Stimulated activated naive CD8-positive, alpha-beta T cell treated with anti-CD3 and anti-CD28 coated beads, Interleukin-15, amount 100 ng/mL, for 72 hours (primary cell): Measurements from ENCODE around the gene SLC24A4.

ENCODE experiments used
- ATAC-seq: fragments of 150-1000 bp; cut with Tn5 transposase; 2 replicates; pipeline ENCODE4 v1.10.0; 2021; ENCODE audit warnings: mild to moderate bottlenecking, moderate library complexity
- DNase-seq, 2 donors: peaks; one replicate each; pipeline ENCODE4 v3.0.0; 2021 to 2022
- H3K27ac Mint-ChIP-seq, 2 donors: one replicate each; pipeline ENCODE4 v1.8.0; 2022; ENCODE audit warnings: mild to moderate bottlenecking in 2 of 2, mixed read lengths in 2 of 2, moderate library complexity in 2 of 2
- H3K27me3 Mint-ChIP-seq: one replicate; pipeline ENCODE4 v1.8.0; 2022; ENCODE audit warnings: mixed read lengths
- H3K4me1 Mint-ChIP-seq: one replicate; pipeline ENCODE4 v1.8.0; 2022; ENCODE audit warnings: mild to moderate bottlenecking, mixed read lengths
- H3K4me3 Mint-ChIP-seq, 2 donors: one replicate each; pipeline ENCODE4 v1.8.0; 2022; ENCODE audit warnings: mild to moderate bottlenecking in 2 of 2, mixed read lengths in 2 of 2, moderate library complexity in 1 of 2
- H3K9me3 Mint-ChIP-seq, 2 donors: one replicate each; pipeline ENCODE4 v1.8.0; 2022; ENCODE audit warnings: mixed read lengths in 2 of 2

Gene SLC24A4

DNA sequence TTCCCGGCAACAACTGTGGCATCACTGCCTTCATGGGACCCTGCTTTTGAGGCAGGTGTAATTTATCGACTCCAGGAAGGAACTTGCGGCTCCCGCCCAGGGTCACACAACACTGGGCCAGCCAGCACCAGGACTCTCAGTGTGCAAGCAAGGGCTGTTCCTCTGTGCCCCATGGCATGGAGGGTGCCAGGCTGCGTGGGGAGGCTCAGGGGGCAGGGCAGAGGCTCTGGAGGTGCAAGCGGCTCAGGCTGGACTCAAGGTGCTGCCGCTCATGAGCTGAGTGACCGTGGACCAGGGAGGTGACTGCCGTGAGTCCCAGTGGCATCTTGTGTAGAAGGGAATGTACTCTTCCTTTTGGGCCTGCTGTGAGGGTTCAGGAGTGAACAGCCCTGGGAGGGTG is 57.6 kb downstream of the SLC24A4 start:
- ATAC-seq: no peak
- H3K9me3 Mint-ChIP-seq: peaks cover 0 to 5% of the 10 kb centered on the region in 2 donors
- no peak for DNase-seq
- no peaks in the 10 kb centered on the region for H3K27me3 Mint-ChIP-seq
- no peak overlapping the region for H3K27ac Mint-ChIP-seq
- H3K4me1 Mint-ChIP-seq: no peaks in the 10 kb centered on the region
- H3K4me3 Mint-ChIP-seq: no peak overlapping the region

DNA sequence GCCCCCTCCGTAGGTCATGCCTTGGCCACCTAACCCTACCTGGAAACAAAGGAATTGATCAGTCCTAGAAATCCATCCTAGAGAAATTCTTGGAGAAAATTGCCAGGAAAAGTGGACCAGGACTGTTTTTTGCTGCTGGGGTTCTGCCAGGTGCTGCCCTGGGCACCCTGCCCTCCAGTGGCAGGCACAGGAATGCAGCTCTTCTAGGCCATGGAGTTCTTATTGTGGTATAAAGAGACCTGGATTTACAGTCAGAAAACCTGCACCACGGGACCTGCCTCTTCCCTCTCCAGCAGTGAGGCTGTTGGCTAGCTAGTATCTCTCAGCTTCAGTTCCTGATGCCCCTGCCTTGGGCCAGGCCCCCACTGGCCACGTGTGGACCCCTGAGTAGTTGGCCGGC is 59.7 kb downstream of the SLC24A4 start:
- peaks cover 0 to 5% of the 10 kb centered on the region in 2 donors for H3K9me3 Mint-ChIP-seq
- H3K4me3 Mint-ChIP-seq: no peak overlapping the region
- H3K27ac Mint-ChIP-seq: no peak overlapping the region
- DNase-seq (no peak), ATAC-seq (no peak)
- H3K4me1 Mint-ChIP-seq: no peaks in the 10 kb centered on the region
- no peaks in the 10 kb centered on the region for H3K27me3 Mint-ChIP-seq

DNA sequence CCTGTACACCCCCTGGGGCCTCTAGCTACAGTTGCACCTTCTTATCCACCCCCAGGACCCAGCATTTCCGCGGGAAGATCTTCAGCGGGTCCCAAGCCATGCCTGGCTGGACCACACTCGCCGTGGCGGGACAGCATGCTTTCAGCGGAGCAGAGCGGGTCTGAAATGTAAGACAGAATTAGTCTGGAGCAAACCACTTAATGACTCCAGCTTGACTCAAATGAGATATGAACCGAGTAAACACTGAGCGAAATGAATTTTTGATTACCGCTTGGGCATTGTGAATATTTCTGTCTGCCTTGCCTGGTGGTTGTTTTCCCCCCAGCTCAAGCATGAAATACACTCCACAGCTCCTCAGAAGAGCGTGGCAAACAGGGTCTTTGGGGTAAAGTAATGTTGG is 60.8 kb downstream of the SLC24A4 start:
- ATAC-seq (no peak), DNase-seq (no peak)
- H3K4me1 Mint-ChIP-seq: no peaks in the 10 kb centered on the region
- H3K4me3 Mint-ChIP-seq: no peak overlapping the region
- H3K27ac Mint-ChIP-seq: no peak overlapping the region
- no peaks in the 10 kb centered on the region for H3K9me3 Mint-ChIP-seq
- no peaks in the 10 kb centered on the region for H3K27me3 Mint-ChIP-seq

DNA sequence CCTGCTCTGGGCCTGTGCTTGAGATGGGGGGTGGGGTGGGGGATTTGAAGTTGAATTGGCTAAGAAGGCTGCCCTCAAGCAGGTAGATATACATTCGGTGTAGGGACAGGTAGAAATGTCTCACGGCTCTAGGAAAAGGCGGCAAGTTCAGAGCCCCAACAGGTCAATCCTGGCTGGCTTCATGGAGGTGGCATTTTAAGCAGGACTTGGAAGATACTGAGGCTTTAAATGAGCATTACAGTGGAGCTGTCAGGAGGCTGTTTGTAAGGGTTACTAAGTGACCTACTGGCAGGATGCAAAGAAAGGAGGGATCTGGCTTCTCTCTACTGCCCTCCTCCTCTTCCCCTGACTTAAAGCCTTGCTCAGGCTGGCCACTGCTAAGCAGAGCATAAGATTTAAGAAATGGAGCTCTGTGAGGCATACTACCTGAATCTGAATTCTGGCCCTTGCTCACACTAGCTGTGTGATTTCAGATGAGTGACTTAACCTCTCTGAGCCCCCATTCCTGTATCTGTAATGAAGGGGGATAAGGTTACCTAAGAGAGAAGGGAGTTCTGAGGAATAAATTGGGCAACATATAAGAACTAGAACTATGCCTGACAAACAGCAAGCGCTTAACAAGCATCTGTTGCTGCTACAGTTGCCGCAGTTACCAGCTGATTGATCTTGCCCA is 61.6 kb downstream of the SLC24A4 start:
- Mint-ChIP-seq H3K4me1 (peaks cover 3% of the 10 kb centered on the region), H3K27ac (peak overlapping the region in 1 of 2 donors; percentile 34), H3K4me3 (no peak overlapping the region), H3K9me3 (no peaks in the 10 kb centered on the region), H3K27me3 (no peaks in the 10 kb centered on the region)
- no peak for ATAC-seq
- no peak for DNase-seq

DNA sequence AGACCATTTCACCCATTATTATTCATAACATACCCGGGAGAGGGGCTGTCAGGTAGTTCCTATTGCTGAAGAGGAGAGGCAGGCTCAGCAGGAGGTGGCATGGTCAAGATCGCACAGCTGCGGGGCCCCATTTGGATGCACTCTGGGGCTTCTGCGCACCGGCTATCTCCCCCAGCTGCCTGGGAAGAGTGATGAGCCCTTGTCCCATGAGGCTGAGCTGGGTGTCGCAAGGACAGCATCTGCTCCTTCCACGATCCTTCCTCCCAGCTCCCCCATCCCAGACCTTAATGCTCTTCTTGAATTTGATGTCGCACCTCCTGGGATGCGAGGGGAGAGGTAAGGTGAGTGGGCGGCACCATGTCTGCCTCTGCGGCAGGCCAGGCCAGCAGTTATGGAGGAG is 62.6 kb downstream of the SLC24A4 start:
- DNase-seq (no peak), ATAC-seq (no peak)
- Mint-ChIP-seq H3K27me3 (no peaks in the 10 kb centered on the region), H3K9me3 (no peaks in the 10 kb centered on the region), H3K27ac (no peak overlapping the region), H3K4me3 (no peak overlapping the region), H3K4me1 (peaks cover 12% of the 10 kb centered on the region)

DNA sequence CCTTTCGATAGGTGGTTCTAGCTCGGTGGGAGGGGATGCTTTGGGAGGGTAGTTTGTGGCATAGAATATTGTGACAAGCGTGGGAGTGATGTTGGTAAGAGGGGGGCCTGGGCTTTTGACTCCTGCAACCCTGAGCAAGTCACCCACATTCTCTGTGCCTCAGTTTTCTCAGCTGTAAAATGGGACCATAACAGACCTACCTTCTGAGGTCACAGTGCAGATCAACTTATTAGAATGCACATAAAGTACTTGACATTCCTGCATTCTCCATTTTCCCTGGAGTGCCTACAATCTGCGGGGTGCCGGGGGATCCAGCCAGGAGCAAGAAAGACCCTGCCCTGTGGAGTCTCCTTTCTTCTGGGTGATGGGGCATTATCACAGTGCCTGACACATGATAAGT is 63.2 kb downstream of the SLC24A4 start:
- no peak overlapping the region for H3K4me3 Mint-ChIP-seq
- no peak for ATAC-seq
- H3K27me3 Mint-ChIP-seq: no peaks in the 10 kb centered on the region
- peaks cover 12% of the 10 kb centered on the region for H3K4me1 Mint-ChIP-seq
- DNase-seq: no peak
- no peaks in the 10 kb centered on the region for H3K9me3 Mint-ChIP-seq
- H3K27ac Mint-ChIP-seq: no peak overlapping the region

DNA sequence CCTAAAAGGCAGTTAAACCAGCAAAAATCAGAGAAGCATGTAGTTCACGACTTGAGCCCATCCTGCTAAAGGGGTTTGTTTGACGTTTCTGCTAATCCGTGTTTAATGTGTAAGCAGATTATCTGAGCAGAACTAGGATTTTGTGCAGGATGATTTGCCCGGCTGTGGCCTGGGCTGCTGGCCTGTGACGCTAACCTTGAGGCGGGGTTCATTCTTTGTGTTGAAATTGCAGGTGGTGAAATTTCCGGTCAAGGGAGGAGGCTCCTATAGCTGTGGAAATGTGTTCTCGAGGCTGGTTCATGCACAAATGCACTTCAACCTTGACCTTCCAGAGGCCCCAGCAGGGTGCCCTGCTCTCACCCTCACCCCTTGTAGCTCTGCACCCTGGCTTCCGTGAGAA is 63.7 kb downstream of the SLC24A4 start:
- DNase-seq: no peak
- Mint-ChIP-seq H3K27me3 (no peaks in the 10 kb centered on the region), H3K4me3 (no peak overlapping the region), H3K4me1 (peaks cover 12% of the 10 kb centered on the region), H3K9me3 (no peaks in the 10 kb centered on the region), H3K27ac (no peak overlapping the region)
- no peak for ATAC-seq

DNA sequence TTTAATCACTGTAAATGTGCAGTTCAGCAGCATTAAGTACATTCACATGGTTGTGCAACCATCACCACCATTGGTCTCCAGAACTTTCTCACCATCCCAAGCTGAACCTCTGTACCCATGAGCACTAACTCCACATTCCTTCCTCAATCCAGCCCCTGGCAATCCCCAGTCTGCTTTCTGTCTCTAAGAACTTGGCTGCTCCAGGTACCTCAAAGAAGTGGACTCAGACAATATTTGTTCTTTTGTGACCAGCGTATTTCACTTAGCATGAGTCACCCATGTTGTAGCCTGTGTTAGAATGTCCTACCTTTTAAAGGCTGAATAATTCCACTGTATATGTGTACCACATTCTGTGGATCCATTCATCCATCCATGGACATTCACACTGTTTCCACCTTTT is 64.6 kb downstream of the SLC24A4 start:
- Mint-ChIP-seq H3K27me3 (no peaks in the 10 kb centered on the region), H3K27ac (no peak overlapping the region), H3K4me1 (peaks cover 12% of the 10 kb centered on the region), H3K9me3 (no peaks in the 10 kb centered on the region), H3K4me3 (no peak overlapping the region)
- DNase-seq (no peak), ATAC-seq (no peak)

DNA sequence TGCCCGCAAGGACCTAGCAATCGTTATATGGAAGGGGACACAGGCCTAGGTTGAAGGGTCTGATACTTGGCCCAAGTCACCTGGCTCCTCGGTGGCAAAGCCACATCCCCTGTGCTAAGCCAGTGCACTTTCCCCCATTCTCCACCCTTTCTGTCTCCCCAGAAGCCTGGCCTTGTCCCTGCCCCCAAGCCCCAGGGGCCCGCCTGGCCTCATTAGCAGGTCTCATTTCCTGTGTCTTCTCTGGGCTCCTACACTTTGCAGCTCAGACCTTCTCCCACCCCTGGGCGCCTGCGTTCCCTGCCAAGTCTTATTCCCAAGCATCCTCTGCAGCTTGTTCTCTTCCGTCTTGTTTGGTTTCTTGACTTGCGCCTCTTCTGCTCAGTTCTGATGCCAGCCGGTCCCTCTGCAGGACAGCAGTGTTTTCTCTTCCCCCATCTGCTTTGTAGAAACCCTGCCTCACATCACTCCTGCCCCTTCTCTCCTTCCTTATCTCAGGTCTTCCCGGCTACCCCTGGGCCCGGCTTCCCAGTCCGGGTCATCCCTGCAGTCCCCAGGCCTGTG is 66.7 kb downstream of the SLC24A4 start:
- Mint-ChIP-seq H3K27ac (peak overlapping the region in 1 of 2 donors; percentile 2), H3K9me3 (no peaks in the 10 kb centered on the region), H3K4me3 (no peak overlapping the region), H3K4me1 (peaks cover 12% of the 10 kb centered on the region), H3K27me3 (no peaks in the 10 kb centered on the region)
- DNase-seq: no peak
- ATAC-seq: no peak

DNA sequence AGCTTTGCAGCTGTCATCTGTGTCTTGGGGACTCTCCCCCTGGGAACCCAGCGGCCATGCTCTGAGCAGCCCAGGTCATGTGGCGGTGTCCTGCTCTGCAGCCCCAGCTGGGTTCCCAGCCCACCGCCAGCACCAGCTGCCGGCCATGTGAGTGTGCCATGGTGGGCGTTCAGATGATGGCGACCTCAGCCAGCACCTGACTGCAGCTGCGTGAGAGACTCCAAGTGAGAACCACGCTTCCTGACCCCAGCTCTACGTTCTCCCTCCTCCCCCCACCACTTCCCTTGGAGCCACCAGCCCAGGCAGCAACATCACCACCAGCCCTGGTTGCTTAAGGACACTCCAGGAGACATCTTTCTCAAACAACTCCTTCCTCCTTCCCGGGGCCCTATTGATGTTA is 68.8 kb downstream of the SLC24A4 start:
- H3K4me1 Mint-ChIP-seq: peaks cover 12% of the 10 kb centered on the region
- peak overlapping the region in 1 of 2 donors; percentile 60 for H3K27ac Mint-ChIP-seq
- H3K9me3 Mint-ChIP-seq: no peaks in the 10 kb centered on the region
- no peak overlapping the region for H3K4me3 Mint-ChIP-seq
- no peak for ATAC-seq
- no peak for DNase-seq
- no peaks in the 10 kb centered on the region for H3K27me3 Mint-ChIP-seq

DNA sequence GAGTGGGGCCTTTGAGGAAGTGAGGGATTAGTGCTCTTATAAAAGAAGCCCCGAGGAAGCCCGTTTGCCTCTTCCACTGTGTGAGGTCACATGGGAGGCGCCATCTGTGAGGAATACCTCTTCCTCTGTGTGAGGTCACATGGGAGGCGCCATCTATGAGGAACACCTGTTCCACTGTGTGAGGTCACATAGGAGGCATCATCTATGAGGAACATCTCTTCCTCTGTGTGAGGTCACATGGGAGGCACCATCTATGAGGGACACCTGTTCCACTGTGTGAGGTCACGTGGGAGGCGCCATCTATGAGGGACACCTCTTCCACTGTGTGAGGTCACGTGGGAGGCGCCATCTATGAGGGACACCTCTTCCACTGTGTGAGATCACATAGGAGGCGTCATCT is 69.7 kb downstream of the SLC24A4 start:
- no peak for DNase-seq
- H3K4me1 Mint-ChIP-seq: peaks cover 12% of the 10 kb centered on the region
- no peak overlapping the region for H3K4me3 Mint-ChIP-seq
- ATAC-seq: no peak
- no peaks in the 10 kb centered on the region for H3K27me3 Mint-ChIP-seq
- no peaks in the 10 kb centered on the region for H3K9me3 Mint-ChIP-seq
- no peak overlapping the region for H3K27ac Mint-ChIP-seq

DNA sequence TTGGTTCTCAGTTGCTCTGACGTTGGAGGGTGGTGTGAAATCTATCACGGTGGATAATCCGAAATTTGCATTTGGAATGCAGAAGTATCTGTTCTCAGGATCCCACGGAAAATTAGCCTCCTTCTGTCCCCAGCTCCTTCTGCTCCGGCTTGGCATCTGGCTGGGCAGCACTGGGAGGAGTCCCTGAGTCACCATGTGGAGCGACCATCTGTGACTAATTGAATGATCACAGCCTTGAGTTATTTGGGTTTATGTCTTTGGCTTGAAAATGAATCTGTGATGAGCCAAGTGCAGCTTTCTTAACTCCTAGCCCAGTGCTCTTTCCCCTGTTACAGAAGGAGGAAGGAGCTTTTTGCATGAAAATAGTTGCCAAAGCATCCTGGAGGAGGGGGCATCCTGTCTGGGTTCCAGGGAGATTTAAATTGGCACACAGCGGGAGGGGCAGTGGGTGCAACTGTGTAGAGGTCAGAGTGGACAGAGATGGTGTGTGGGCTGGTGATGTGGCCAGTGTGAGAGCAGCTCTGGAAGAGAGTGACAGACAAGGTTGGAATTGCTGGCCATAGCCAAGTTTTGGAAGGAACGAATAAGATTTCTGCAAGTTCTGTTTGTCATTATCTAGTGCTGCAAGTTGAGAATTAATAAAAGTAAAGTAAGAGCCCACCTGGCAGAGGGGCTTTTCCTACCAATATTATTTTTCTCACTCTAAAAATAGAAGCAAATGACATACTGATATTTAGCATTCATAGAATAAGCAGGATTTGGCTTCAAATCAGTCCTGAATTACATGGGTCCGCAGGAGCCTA is 74.4 kb downstream of the SLC24A4 start:
- no peak overlapping the region for H3K4me3 Mint-ChIP-seq
- DNase-seq: no peak

DNA sequence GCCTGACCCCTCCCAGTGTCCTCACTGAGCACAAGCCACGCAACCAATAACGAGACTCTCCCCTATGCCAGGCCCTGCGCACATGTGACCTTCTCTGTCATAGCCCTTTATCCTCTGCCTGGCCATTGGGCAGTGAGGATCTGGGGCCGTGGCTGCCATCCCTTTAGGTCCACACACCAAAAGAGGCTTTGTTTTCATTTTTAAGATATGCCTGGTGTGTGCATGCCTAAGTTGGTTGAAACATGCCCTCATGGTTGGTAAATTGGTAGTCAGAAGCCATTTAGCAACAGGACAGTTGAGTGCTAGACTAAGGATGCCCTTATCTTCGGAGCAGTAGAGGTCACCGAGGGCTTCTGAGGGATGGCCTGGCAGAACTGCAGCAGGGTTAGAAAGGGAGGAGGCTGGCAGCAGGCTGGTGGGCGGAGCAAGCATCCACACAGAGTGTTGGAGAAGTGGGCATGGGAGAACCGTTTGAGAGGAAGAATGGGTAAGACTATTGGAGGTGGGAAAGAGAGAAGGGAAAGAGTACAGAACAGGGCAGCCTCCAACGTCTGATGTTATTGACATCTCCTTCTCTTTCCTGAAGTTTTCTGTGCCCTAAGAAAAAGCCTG is 75.1 kb downstream of the SLC24A4 start:
- DNase-seq (no peak), ATAC-seq (no peak)
- H3K9me3 Mint-ChIP-seq: no peaks in the 10 kb centered on the region
- peaks cover 19% of the 10 kb centered on the region for H3K27me3 Mint-ChIP-seq
- no peak overlapping the region for H3K4me3 Mint-ChIP-seq
- peaks cover 5% of the 10 kb centered on the region for H3K4me1 Mint-ChIP-seq
- no peak overlapping the region for H3K27ac Mint-ChIP-seq

More for the DNA sequence above, 74.4 kb downstream of the SLC24A4 start:
- no peak overlapping the region for H3K27ac Mint-ChIP-seq
- H3K27me3 Mint-ChIP-seq: peaks cover 19% of the 10 kb centered on the region
- ATAC-seq: no peak
- H3K4me1 Mint-ChIP-seq: peaks cover 5% of the 10 kb centered on the region
- no peaks in the 10 kb centered on the region for H3K9me3 Mint-ChIP-seq

DNA sequence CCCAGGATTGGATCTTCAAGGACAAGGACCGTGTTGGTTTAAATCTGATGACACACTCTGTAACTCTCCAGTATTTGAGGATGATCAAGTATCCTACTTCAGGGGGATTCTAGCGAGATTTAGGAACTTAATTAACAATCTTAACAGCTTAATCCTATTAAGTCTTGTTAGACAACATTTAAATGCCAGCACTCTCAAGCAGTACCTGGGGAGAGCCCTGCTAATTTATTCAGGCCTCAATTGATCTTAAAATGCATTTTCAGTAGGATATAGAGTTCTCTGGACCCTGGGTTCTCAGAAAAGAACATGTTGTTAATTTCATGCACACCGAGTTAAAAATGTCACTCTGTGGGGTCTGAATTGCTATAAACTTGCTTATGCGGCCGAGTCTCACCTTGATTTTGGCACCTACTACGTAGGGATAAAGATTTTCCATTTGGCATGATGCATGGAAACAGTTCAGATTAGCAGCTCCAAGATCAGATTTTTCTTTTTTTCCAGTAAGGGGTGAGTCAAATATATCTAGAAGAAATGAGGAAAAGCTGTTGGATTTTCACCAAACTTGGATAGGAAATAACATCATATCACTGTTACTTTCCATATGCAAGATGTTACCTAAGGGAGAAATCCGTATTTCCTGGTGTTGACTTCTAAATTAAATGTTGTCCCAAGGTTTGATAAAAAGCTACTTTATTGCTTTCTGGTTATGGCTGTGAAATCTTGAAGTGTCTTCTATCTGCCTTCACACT is 76.1 kb downstream of the SLC24A4 start:
- peaks cover 19% of the 10 kb centered on the region for H3K27me3 Mint-ChIP-seq
- H3K4me3 Mint-ChIP-seq: no peak overlapping the region
- DNase-seq (no peak), ATAC-seq (no peak)
- no peaks in the 10 kb centered on the region for H3K9me3 Mint-ChIP-seq
- H3K27ac Mint-ChIP-seq: no peak overlapping the region
- H3K4me1 Mint-ChIP-seq: peaks cover 5% of the 10 kb centered on the region

DNA sequence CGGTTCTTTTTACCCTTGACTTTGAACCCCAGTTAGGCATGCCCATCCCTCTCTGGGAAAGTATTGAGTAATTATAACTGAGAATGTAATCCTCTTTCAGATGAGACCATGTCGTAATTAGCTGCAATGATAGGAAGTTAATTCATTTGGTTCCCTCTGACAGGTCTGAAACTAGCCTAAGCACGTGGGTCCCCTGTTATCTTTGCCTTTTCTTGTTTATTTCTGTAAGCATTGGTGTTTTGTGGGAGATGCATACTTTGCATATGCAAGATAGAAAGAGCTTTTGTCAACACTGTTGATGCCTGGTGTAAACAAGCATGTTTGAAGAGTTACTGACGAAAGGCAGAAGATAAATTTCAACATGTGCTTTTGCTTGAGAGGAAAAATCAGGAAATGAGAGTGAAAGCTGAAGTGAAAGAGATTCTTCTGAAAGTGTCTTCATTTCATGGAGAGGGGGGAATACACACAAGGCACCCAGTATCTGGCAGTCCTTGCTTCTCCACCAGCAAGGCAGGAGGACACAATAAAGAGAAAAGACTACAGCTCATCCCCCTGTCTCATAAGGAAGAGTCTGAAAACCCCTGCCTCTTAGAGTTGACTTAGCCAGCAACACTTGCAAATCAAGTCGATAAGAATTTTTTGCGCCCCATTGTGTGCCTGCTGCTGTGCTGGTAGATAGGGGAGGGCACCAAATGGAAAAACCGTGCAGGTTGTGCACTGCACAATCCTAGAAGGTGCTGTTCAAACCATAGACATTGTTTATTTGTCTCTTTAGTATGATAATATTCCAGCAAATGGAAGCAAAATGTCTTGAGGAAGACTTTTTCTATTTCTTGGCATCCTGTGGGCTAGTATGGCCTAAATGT is 77.8 kb downstream of the SLC24A4 start:
- DNase-seq (no peak), ATAC-seq (no peak)
- Mint-ChIP-seq H3K27ac (no peak overlapping the region), H3K9me3 (peaks cover 0 to 6% of the 10 kb centered on the region in 2 donors), H3K4me1 (peaks cover 5% of the 10 kb centered on the region), H3K4me3 (no peak overlapping the region), H3K27me3 (peaks cover 19% of the 10 kb centered on the region)
